Activated CD4-positive, CD25-positive, alpha-beta regulatory T cell (primary cell): ENCODE data around the gene ZNF397.

Experiments
- DNase-seq, 4 experiments: peaks; one replicate each; lab custom pipeline; 2025; lab: John Stamatoyannopoulos, UW

The ZNF397 gene

GRCh38 chr18:35296060-35296459 is 55.2 kb downstream of the ZNF397 start:
- DNase-seq: no peak

- no peak for DNase-seq
These were observed 62.8 kb downstream of the ZNF397 start for GRCh38 chr18:35303610-35304009.

GRCh38 chr18:35306588-35307250 is 65.9 kb downstream of the ZNF397 start:
- DNase-seq: no peak
